Activated CD8-positive, alpha-beta memory T cell treated with anti-CD3 and anti-CD28 coated beads, Interleukin-2, amount 50 U/mL, for 24 hours (primary cell): ENCODE measurements around the gene TSACC.

Experiments used
- DNase-seq: peaks from one replicate; pipeline ENCODE4 v3.0.0-alpha.2; 2020; ENCODE audit errors: extremely low read depth

TSACC gene

DNA sequence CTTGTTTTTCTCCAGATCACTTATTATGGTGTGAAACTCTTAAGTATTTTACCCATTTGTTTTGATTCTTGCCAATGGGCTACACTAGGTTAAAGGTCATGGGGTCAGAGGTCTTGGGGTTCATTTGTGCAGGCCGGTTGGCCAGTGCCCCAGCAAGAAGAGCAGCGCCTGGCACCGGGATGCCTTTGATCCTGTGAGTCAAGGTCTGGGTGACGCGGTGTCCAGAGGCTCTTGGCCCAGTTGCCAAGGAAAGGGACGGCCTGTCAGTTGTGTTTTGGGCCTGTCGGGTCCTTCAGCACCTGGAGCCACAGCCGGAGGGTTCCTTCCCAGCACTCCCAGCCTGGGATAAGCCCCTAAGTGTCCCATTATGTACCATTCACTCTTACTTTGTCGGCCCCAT lies 55.8 kb downstream of the TSACC start:
- DNase-seq: no peak

DNA sequence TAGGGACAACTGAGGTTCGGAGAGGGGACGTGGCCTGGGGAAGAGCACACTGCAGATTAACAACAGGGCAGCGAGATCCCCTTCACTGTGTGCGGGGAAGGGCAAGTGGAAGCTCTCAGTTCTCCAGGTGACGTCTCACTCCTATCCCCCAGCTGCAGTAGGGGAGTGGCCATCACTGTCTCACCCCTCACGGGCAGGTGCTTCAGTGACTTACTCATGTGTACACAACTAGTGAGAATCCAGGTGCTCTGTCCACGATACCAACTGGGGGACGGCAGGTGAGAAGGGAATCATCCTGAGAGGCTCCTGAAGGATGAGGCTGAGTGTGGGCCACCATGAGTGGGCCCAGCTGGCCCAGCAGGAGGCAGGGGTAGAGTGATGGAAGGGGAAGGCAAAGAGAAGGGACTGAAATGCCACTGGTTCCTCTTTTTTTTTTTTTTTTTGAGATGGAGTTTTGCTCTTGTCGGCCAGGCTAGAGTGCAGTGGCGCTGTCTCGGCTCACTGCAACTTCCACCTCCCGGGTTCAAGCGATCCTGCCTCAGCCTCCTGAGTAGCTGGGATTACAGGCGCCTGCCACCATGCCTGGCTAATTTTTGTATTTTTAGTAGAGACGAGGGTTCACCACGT lies 56.6 kb downstream of the TSACC start:
- DNase-seq: no peak
